ENCODE results near the gene SOHLH2. TPM values are rescaled to one million over a fixed set of nuclear protein-coding genes. Genes with fewer than 3 reads are reported as not detected.
A peak's percentile ranks its signal among the peaks of the same experiment; 100 is the strongest.

The SOHLH2 gene
- total and polyA plus RNA-seq, 2 of the 4 experiments (the other 2 are of a cell fraction): 0.17 to 0.18 TPM

GRCh38 chr13:36211567-36211966 lies 2.8 kb downstream of the SOHLH2 start:
- Histone ChIP-seq H3K18ac (ENCODE audit: low read depth, low read length) (no peak overlapping the region), H3K56ac (ENCODE audit: extremely low read depth, insufficient read depth, low read length) (no peak overlapping the region; the same call in 1 of the 2 replicates), H3K9me1 (ENCODE audit: insufficient read depth, low read length) (no peaks in the 10 kb centered on the region), H3K4me1 (ENCODE audit: control insufficient read depth, insufficient read depth, low read length) (no peaks in the 10 kb centered on the region), H3K4me3 (ENCODE audit: insufficient read depth, low read depth, low read length) (no peak overlapping the region), H2BK15ac (ENCODE audit: low read depth, low read length) (no peak overlapping the region), H3K4ac (ENCODE audit: low read depth, low read length) (no peak overlapping the region), H2AFZ (replicated peaks; ENCODE audit: low read length, poor library complexity) (no peak overlapping the region), H2BK120ac (ENCODE audit: low read depth, low read length) (no peak overlapping the region), H3K9me3 (ENCODE audit: control insufficient read depth, insufficient read depth, low read length) (no peaks in the 10 kb centered on the region), H2BK5ac (ENCODE audit: low read depth, low read length, poor library complexity, severe bottlenecking) (no peak overlapping the region), H3K4me2 (ENCODE audit: low read depth, low read length) (no peak overlapping the region), H4K5ac (ENCODE audit: low read depth, low read length) (no peak overlapping the region), H2AK9ac (replicated peaks; ENCODE audit: low read depth, low read length, poor library complexity) (no peak overlapping the region), H3K79me1 (ENCODE audit: low read depth in 1 of 2, low read length in 2 of 2) (no peaks in the 10 kb centered on the region), H4K8ac (ENCODE audit: low read depth in 2 of 2, low read length in 2 of 2) (no peak overlapping the region), H3K14ac (replicated peaks; ENCODE audit: low read depth, low read length) (no peak overlapping the region), H3K27me3 (ENCODE audit: control insufficient read depth, insufficient read depth, low read length) (no peaks in the 10 kb centered on the region), H4K20me1 (ENCODE audit: insufficient read depth, low read length) (no peaks in the 10 kb centered on the region), H3K9ac (ENCODE audit: low read depth, low read length) (no peak overlapping the region), H3K36me3 (ENCODE audit: control insufficient read depth, insufficient read depth, low read length) (no peaks in the 10 kb centered on the region), H2AK5ac (ENCODE audit: low read depth, low read length) (no peak overlapping the region), H4K91ac (ENCODE audit: insufficient read depth, low read depth, low read length) (no peak overlapping the region), H3K23ac (ENCODE audit: low read depth, low read length) (no peak overlapping the region), H2BK20ac (ENCODE audit: low read depth, low read length) (no peak overlapping the region), H3K27ac (ENCODE audit: insufficient read depth, low read length) (no peak overlapping the region)
- intact Hi-C loops (cut with micrococcal nuclease) (no loop called here), in situ Hi-C loops (cut with MboI; ENCODE audit: low sequenced_read_pairs) (no loop called here), dilution Hi-C loops (cut with HindIII; ENCODE audit: low sequenced_read_pairs, unreplicated experiment) (no loop called here)
- ATAC-seq (ENCODE audit: low read depth) (no peak), DNase-seq (no peak)
- WGBS, 2 experiments (ENCODE audit: extremely low coverage in 2 of 2, insufficient read length in 1 of 2): no CpG with 5 or more reads among the region's 4 CpGs
- POLR2A ChIA-PET (ENCODE audit: unreplicated experiment): no interaction called here
- no TSS peak for BruUV-seq (replicated peaks)
- CTCF ChIA-PET: no interaction called here
- no peak for TF ChIP-seq MXI1 (IDR thresholded peaks at IDR 0.05; ENCODE audit: borderline replicate concordance, low read depth, low read length)
- no peak for TF ChIP-seq FOS (IDR thresholded peaks at IDR 0.05; ENCODE audit: low read depth, low read length)
- no peak for TF ChIP-seq RFX5 (IDR thresholded peaks at IDR 0.05; ENCODE audit: low read depth, low read length)
- no peak for TF ChIP-seq RCOR1 (IDR thresholded peaks at IDR 0.05; ENCODE audit: insufficient replicate concordance, low read length)
- TF ChIP-seq USF2 (IDR thresholded peaks at IDR 0.05; ENCODE audit: low read depth, low read length): no peak
- no peak for TF ChIP-seq MAZ (IDR thresholded peaks at IDR 0.05; ENCODE audit: borderline replicate concordance, low read depth, low read length)
- TF ChIP-seq CEBPB (IDR thresholded peaks at IDR 0.05; ENCODE audit: low read depth, low read length): no peak
- no peak for TF ChIP-seq SMC3 (IDR thresholded peaks at IDR 0.05; ENCODE audit: low read depth, low read length)
- peak; percentile 81 for TF ChIP-seq MAFK (IDR thresholded peaks at IDR 0.05; ENCODE audit: low read depth, low read length)
